ENCODE measurements around the gene HADHB.
"Not testable (repeated sequence)": the region's sequence is repeated elsewhere in the genome, so short reads cannot be mapped to it uniquely, and the experiment has no call there.

HADHB gene

DNA sequence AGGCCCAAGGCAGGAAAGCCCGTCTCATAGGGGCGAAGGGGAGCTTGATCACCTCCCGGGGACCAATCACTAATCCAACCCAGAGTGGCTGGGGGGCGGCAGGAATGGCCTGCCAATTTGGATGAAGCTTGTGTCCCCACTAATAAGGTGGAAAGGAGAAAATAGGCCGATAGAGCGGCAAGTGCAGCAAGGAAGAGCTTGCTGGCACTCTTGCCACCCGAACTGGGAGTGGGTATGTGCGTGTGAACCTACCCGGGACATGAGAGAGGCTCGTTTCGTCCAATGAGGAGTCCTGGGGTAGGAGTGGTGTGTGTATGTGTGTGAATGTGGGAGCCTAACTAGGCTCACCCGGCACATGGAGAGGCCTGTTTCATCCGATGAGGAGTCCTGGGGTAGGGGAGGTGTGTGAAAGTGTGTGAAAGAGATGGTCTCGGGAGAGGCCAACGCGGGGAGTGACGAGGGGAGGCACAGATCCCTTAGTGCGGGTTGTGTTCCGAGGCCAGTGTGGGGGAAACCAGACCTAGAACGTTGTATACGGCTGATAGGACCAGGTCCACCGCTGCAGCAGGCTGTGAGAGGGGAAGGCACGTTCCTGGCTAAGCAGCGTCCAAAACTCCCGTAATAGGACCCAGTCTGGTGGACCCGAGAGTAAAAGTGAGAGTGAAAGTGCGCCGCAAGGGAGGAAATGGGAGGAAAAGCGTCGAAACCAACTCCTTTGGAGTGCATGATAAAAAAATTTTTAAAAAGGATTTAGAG is 54.1 kb downstream of the HADHB start:
- no peak for DNase-seq

GRCh38 chr2:26299471-26300101 is 54.8 kb downstream of the HADHB start:
- DNase-seq: no peak

DNA sequence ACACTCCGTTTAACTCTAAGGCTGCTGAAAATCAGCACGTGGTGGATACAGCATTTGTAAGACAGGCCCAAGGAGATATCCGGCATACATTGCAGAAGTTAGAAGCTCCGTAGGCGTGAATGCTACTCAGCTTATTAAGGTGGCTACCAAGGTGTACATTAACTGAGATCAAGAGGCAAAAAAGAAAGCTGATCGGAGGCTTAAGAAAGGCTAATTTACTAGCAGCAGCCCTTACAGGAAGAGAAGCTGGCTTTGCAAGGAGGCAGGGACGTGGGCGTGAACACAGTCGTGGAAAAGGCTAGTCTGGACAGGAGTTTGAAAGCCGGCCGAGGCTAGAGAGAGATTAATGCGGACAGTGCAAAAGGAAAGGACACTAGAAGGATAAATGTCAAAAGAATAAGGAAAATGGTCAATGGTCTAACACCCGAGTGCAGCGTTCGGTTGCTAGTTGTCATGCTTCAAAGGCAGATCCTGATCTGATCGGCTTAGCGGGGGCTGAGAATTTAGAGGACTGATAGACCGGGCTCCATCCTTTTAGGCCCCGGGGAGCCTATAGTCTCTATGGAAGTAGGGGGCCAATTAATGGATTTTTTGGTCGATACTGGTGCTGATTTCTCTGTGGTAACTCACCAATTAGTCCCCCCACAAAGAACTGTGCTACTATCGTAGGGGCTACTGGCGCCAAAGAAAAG is 55.6 kb downstream of the HADHB start:
- DNase-seq: no peak

GRCh38 chr2:26302846-26303245 is 58.1 kb downstream of the HADHB start:
- DNase-seq: no peak

- DNase-seq: not testable (repeated sequence)
These were observed 60.4 kb downstream of the HADHB start for GRCh38 chr2:26305094-26305493.

- DNase-seq: no peak
These were observed 60.8 kb downstream of the HADHB start for GRCh38 chr2:26305540-26305939.

- DNase-seq: no peak
These were observed 65.2 kb downstream of the HADHB start for GRCh38 chr2:26309921-26310320.

GRCh38 chr2:26312471-26312870 is 67.7 kb downstream of the HADHB start:
- DNase-seq: no peak

GRCh38 chr2:26313446-26313845 is 68.7 kb downstream of the HADHB start:
- no peak for DNase-seq

GRCh38 chr2:26314243-26314642 is 69.5 kb downstream of the HADHB start:
- DNase-seq: no peak

DNA sequence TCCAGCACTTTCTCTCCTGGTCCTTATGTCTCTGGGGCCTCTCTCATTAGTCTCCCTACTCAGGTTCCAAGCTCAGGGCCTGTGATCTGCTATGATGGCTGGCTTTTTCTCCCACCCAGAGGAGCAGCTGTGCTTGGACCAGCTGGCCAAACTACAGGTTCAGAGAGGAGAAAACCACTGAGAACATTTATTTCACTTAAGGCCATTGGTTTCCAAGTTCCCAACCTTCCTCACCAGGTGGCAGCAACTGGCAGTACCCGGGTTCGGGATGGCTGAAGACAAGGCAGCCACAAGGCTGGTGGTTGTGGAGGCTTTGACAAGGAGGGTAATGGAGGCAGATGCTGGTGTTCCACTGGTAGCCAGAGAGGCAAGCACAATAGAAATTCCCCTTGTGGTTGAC is 71.3 kb downstream of the HADHB start:
- DNase-seq: no peak

- no peak for DNase-seq
These were observed 72.1 kb downstream of the HADHB start for GRCh38 chr2:26316845-26317244.

DNA sequence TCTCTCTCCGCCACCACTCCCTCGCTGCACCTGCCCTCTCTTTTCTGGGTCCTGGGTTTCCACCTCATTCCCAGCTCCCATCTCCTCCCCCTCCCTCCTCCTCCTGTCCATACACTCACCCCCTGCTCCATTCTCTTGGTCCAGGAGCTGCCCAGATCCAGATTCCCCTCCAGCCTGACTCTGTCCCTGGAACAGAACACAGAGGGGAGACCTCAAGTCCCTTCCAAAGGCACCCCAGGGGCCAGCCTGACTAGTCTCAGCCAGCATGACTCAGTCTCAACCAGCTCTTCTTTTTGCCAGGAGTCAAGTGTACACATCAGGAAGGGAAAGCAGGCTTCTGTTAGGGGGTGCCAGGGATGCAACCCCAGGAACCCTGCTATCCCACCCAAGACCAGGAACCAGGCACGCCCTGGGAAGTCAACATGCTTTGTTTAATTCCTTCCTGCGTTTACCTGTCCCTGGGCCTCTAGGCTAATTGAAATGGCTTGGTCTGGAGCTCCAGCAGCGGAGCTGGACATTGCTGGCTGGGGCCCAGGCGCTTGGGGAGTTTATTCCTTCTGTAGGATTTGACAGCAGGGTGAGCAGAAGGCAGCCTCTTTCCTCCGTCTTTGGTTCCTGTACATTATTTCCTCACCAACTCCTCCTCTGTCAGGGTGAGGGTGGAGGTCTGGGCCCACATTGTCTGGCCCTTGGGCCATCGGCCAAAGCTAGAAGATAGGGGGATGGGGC is 72.8 kb downstream of the HADHB start:
- no peak for DNase-seq

GRCh38 chr2:26318950-26319349 is 74.2 kb downstream of the HADHB start:
- no peak for DNase-seq

- not testable (repeated sequence) for DNase-seq
These were observed 79.7 kb downstream of the HADHB start for GRCh38 chr2:26324479-26324878.

GRCh38 chr2:26324903-26325302 is 80.2 kb downstream of the HADHB start:
- no peak for DNase-seq

DNA sequence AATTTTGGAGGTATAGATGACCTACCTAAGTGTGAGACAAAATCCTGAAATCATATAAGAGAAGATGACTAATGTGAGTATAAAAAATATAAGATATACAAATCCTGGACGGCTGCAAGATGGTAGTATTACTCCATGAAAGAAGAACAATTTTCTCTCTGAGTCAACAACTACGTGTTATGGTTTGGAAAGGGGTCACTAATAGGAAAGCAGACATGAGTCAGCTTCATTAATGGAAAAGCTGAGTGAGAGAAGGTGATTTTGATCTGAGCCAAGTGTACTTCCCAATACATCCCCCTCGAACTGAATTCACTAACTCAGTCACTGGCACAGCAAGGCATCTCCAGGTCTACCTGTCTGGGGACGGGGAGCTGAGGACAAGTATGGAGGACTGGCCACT is 81.1 kb downstream of the HADHB start:
- DNase-seq: no peak

DNA sequence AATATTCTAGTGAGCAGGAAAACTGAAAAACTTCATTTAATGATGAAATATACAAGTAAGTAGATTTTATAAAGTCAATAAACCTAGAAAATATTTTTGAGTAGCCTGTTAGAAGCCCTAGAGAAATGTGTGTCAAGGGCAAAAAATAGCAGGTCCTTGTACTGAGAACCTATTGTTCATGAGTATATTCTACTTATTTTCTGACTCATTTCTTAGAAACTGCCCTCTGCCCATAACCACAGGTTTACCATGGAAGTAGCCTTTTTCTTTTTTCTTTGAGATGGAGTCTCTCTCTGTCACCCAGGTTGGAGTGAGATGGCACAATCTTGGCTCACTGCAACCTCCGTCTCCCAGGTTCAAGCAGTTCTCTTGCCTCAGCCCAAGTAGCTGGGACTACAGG is 81.8 kb downstream of the HADHB start:
- no peak for DNase-seq

DNA sequence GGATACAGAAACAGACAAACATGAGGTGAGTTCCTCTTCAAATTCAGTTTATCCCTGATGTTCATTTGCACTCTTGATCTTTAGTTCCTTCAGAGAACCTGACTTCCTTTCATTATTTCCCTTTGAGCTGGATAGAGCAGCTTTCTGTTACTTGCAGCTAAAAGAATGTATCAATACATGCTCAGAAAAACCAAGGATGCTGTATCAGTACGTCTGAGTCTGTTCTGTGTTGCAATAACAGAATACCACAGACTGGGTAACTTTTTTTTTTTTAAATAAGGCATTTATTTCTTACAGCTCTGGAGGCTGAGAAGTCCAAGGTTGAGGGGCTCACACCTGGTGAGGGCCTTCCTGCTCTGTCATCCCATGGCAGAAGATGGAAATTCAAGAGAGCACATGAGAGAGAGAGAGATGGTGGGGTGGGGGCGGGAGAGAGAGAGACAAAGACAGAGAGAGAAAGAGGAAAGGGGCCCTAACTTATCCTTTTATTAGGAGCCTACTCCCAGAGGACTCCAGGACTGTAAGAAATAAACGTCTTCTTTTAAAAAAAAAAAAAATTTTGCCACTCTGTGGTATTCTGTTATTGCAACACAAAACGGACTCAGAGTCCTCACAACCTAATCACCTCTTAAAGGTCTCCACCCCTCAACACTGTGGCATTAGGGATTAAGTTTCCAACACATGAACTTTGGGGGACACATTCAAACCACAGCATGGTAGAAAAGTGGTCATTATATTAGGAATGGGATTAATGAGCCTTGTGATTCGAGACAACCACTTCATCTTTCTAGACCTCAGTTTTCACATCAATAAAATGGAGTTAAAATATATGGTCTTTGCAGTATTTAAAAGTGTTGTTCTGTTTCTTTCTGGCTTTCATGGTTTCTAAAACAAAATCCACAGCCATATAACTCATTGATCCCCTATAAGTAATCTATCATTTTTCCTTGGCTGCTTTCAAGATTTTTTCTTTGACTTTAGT is 82.8 kb downstream of the HADHB start:
- DNase-seq: no peak

GRCh38 chr2:26329083-26329482 is 84.3 kb downstream of the HADHB start:
- DNase-seq: not testable (repeated sequence)

DNA sequence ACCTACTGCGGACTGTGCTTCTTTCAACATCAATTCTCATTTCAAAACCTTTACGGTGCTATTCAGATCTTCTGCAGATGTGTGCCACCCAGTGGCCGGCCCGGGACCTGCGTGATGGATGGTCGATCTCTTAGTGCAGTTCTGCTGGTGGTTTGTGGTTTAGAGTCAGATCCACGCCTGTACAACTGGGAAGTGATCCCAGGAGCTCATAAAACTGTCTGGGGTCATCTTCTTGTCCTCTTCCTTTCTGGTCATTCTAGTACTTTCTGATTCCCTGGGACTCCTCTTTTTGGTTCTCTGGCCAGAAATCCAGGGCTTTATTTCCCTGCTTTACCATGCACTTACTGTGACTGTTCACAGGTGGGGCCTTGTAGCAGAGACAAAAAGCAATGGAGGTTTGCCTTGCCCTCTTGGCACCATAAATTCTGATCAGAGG is 85.4 kb downstream of the HADHB start:
- DNase-seq: no peak

GRCh38 chr2:26330604-26331003 is 85.9 kb downstream of the HADHB start:
- DNase-seq: no peak
